CD4-positive, alpha-beta T cell (primary cell): ENCODE measurements around the gene MTUS2. TPM values are rescaled to one million over a fixed set of nuclear protein-coding genes. Genes with fewer than 3 reads are reported as not detected.

Experiments used
- ATAC-seq: fragments of 200-7000 bp; cut with Tn5 transposase; one replicate; pipeline ENCODE4 v1.10.0; 2022; ENCODE audit warnings: mild to moderate bottlenecking; ENCODE audit not compliant: poor library complexity
- CTCF ChIA-PET: fragments of 350-600 bp; sonication (Branson Sonifier 250); formaldehyde crosslinking; loops from one replicate; lab custom pipeline; 2021; ENCODE audit warnings: antibody characterized with exemption, inconsistent platforms; lab: Charles Lee
- POLR2A ChIA-PET: fragments of 350-600 bp; sonication (Branson Sonifier 250); formaldehyde crosslinking; loops from one replicate; lab custom pipeline; 2021; ENCODE audit warnings: antibody characterized with exemption, inconsistent platforms; lab: Charles Lee
- DNase-seq, 14 experiments: peaks; one replicate each; pipeline ENCODE4 v3.0.0-alpha.2; 2013 to 2020; ENCODE audit warnings: mixed read lengths in 2 of 14
- H3K27ac ChIP-seq, 2 donors: one replicate each; pipeline versions ENCODE4 v1.5.1 to v1.7.0; 2013; ENCODE audit warnings: low read length in 2 of 2, low read depth in 1 of 2, mild to moderate bottlenecking in 1 of 2
- H3K27me3 ChIP-seq, 2 experiments: 1 replicate in 1 of 2; 2 replicates in 1 of 2; pipeline versions ENCODE4 v1.6.1 to v1.7.0; 2013; ENCODE audit warnings: low read length in 2 of 2, control low read depth in 1 of 2, mild to moderate bottlenecking in 1 of 2, moderate library complexity in 1 of 2; ENCODE audit not compliant: insufficient read depth in 2 of 2, control insufficient read depth in 1 of 2
- H3K36me3 ChIP-seq: one replicate; pipeline ENCODE4 v1.6.1; 2013; ENCODE audit warnings: low read length, control low read depth; ENCODE audit not compliant: insufficient read depth
- H3K4me1 ChIP-seq: one replicate; pipeline ENCODE4 v1.6.1; 2013; ENCODE audit warnings: low read length, control low read depth; ENCODE audit not compliant: insufficient read depth
- H3K4me3 ChIP-seq: one replicate; pipeline ENCODE4 v1.5.1; 2013; ENCODE audit warnings: mild to moderate bottlenecking, low read length, moderate library complexity
- H3K9me3 ChIP-seq, 2 experiments: 1 replicate in 1 of 2; 2 replicates in 1 of 2; pipeline versions ENCODE4 v1.6.1 to v1.7.0; 2013; ENCODE audit warnings: low read length in 2 of 2, mild to moderate bottlenecking in 2 of 2, control low read depth in 1 of 2, moderate library complexity in 1 of 2; ENCODE audit not compliant: control insufficient read depth in 1 of 2, insufficient read depth in 1 of 2
- H3K27ac Mint-ChIP-seq: one replicate; pipeline ENCODE4 v1.8.0; 2020; ENCODE audit warnings: mixed read lengths
- H3K27me3 Mint-ChIP-seq: one replicate; pipeline ENCODE4 v1.8.0; 2021; ENCODE audit warnings: mixed read lengths
- H3K36me3 Mint-ChIP-seq: one replicate; pipeline ENCODE4 v1.8.0; 2021; ENCODE audit warnings: low read depth, mixed read lengths
- H3K4me1 Mint-ChIP-seq: one replicate; pipeline ENCODE4 v1.8.0; 2021; ENCODE audit warnings: low read depth, mixed read lengths
- H3K4me3 Mint-ChIP-seq: one replicate; pipeline ENCODE4 v1.8.0; 2020; ENCODE audit warnings: mild to moderate bottlenecking, mixed read lengths
- H3K9me3 Mint-ChIP-seq: one replicate; pipeline ENCODE4 v1.8.0; 2020; ENCODE audit warnings: mixed read lengths
- intact Hi-C, 2 experiments: fragments of 100-400 bp; cut with DNase I in 1 of 2; cut with micrococcal nuclease in 1 of 2; formaldehyde crosslinking; loops; one replicate each; pipeline versions ENCODE4 v1.15.1 to v1.9.0; 2023 to 2025; cut with DNase I, micrococcal nuclease
- total RNA-seq, 174 experiments: library from RNA in 2 of 174; stranded (reverse) in 2 of 174; gene quantifications; one replicate each; pipeline ENCODE4 v1.2.3 and lab custom pipeline; 2021 to 2026
- TF ChIP-seq, protein P1 (sequence below): fragments of 200-600 bp; IDR thresholded peaks from one replicate; pipeline ENCODE4 v1.8.0; 2022; ENCODE audit warnings: antibody characterized with exemption, mild to moderate bottlenecking

Gene MTUS2
- total RNA-seq, 2 experiments from 2014 or later, result 0.38 to 0.81 TPM

DNA sequence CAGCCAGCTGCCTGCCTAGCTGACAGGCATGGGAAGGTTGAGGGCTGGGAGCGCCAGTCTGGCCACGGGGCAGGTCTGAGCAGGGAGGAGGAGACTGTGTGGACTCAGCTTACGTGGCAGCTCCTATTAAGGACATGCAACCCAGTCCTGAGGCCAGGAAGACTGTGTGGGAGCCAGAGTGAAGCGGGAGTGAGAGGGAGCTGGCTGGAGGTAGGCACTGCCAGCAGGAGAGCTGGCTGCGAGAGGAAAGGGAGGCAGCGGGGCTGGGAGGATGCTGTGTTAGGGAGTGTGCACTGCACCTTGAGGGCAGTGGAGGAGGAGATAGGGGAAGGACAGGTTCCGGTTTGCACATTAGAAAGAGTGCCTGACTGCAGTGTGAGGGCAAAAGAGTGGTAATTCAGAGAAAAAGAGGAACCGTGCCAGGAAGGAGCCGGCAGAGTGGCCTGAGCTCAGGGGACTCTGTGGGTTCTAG lies 676.1 kb downstream of the MTUS2 start:
- peaks cover 5 to 11% of the 10 kb centered on the region in 2 experiments for H3K27me3 ChIP-seq
- H3K9me3 Mint-ChIP-seq, result no peaks in the 10 kb centered on the region
- POLR2A ChIA-PET, result no interaction called here
- no peaks in the 10 kb centered on the region for H3K36me3 ChIP-seq
- no peaks in the 10 kb centered on the region for H3K36me3 Mint-ChIP-seq
- DNase-seq (peak in 1 of 14 experiments; percentile 37), ATAC-seq (no peak)
- peaks cover 40% of the 10 kb centered on the region for H3K27me3 Mint-ChIP-seq
- no peaks in the 10 kb centered on the region for H3K9me3 ChIP-seq
- CTCF ChIA-PET, result no interaction called here
- no peak overlapping the region for H3K4me3 Mint-ChIP-seq
- no peak overlapping the region for H3K27ac Mint-ChIP-seq
- peaks cover 7% of the 10 kb centered on the region for H3K4me1 Mint-ChIP-seq
- no peak overlapping the region for H3K27ac ChIP-seq
- TF ChIP-seq, protein P1, sequence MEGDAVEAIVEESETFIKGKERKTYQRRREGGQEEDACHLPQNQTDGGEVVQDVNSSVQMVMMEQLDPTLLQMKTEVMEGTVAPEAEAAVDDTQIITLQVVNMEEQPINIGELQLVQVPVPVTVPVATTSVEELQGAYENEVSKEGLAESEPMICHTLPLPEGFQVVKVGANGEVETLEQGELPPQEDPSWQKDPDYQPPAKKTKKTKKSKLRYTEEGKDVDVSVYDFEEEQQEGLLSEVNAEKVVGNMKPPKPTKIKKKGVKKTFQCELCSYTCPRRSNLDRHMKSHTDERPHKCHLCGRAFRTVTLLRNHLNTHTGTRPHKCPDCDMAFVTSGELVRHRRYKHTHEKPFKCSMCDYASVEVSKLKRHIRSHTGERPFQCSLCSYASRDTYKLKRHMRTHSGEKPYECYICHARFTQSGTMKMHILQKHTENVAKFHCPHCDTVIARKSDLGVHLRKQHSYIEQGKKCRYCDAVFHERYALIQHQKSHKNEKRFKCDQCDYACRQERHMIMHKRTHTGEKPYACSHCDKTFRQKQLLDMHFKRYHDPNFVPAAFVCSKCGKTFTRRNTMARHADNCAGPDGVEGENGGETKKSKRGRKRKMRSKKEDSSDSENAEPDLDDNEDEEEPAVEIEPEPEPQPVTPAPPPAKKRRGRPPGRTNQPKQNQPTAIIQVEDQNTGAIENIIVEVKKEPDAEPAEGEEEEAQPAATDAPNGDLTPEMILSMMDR, result no peak
- no peaks in the 10 kb centered on the region for H3K4me1 ChIP-seq
- intact Hi-C loops, result no loop called here
- H3K4me3 ChIP-seq, result no peak overlapping the region

DNA sequence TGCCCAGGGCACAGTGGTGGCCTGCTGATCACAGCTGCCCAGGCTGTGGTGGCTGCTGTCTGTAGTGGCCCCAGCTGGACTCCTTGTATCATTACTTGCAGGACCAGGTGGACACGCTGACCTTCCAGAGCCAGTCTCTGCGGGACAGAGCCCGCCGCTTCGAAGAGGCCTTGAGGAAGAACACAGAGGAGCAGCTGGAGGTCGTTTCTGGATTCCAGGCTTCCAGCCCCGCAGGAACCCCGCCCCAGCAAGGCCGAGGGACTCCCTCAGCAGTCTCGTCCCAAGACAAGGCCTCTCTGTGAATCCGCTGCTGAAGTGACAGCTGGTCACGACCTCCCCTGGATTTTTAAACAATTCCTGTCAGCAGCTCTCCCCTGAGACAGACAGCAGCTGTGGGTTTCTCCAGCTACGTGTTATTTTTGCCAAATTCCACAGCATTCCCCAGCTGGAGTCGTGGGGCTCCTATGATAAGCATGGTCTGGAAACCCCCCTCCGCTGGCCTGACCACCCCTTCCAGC lies 677.1 kb downstream of the MTUS2 start:
- no peaks in the 10 kb centered on the region for H3K4me1 ChIP-seq
- no peaks in the 10 kb centered on the region for H3K36me3 ChIP-seq
- TF ChIP-seq, protein P1, result no peak
- ChIA-PET POLR2A (no interaction called here), CTCF (no interaction called here)
- ATAC-seq (no peak), DNase-seq (no peak)
- no peak overlapping the region for H3K27ac ChIP-seq
- Mint-ChIP-seq H3K27ac (no peak overlapping the region), H3K4me1 (peaks cover 7% of the 10 kb centered on the region), H3K4me3 (no peak overlapping the region), H3K9me3 (no peaks in the 10 kb centered on the region), H3K27me3 (peaks cover 47% of the 10 kb centered on the region), H3K36me3 (no peaks in the 10 kb centered on the region)
- intact Hi-C loops, result no loop called here
- no peaks in the 10 kb centered on the region for H3K9me3 ChIP-seq
- peaks cover 5 to 11% of the 10 kb centered on the region in 2 experiments for H3K27me3 ChIP-seq
- H3K4me3 ChIP-seq, result no peak overlapping the region

DNA sequence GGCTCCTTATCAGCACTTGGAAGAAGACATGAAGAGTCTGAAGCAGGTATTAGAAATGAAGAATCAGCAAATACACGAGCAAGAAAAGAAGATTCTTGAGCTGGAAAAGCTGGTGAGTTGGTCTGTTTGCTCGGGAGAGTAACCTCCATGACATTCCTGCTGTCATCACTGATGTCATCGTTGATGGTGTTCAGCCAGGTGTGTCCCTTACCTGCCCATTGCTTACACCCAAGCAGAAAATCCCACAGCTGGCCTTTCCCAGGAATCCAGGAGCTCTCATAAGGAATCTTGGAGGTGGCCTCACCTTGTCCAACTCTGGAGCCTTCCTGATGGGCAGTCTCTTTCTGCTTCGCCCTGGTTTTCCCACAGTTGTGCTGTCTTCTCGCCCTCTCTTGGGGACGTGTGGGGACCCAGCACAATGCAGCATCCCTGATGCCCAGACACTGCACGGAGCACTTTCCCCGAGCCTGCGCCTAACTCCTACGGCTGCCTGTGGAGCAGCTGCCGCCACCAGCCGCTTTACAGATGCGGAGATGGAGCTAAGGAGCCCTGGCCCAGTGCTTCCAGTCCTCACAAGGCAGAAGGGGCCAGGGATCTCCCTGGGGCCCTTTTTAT lies 678.4 kb downstream of the MTUS2 start:
- H3K9me3 ChIP-seq, result no peaks in the 10 kb centered on the region
- intact Hi-C loops, result no loop called here
- no peak overlapping the region for H3K27ac Mint-ChIP-seq
- peaks cover 4% of the 10 kb centered on the region for H3K4me1 ChIP-seq
- no peak for DNase-seq
- H3K4me3 Mint-ChIP-seq, result no peak overlapping the region
- no peak for ATAC-seq
- POLR2A ChIA-PET, result no interaction called here
- H3K36me3 ChIP-seq, result no peaks in the 10 kb centered on the region
- H3K27me3 ChIP-seq, result peaks cover 5 to 14% of the 10 kb centered on the region in 2 experiments
- H3K4me3 ChIP-seq, result no peak overlapping the region
- H3K36me3 Mint-ChIP-seq, result no peaks in the 10 kb centered on the region
- H3K27me3 Mint-ChIP-seq, result peaks cover 55% of the 10 kb centered on the region
- TF ChIP-seq, protein P1, result no peak
- H3K4me1 Mint-ChIP-seq, result peaks cover 7% of the 10 kb centered on the region
- CTCF ChIA-PET, result interaction anchor here (0.8 kb wide), 1 partner anchor 9 kb away, joined by 3 read pairs; no protein-coding TSS in a partner anchor
- H3K9me3 Mint-ChIP-seq, result no peaks in the 10 kb centered on the region
- no peak overlapping the region for H3K27ac ChIP-seq
